Activated CD4-positive, alpha-beta T cell treated with anti-CD3 and anti-CD28 coated beads for 36 hours (primary cell): ENCODE results near the gene HSBP1. TPM values are rescaled to one million over a fixed set of nuclear protein-coding genes. Genes with fewer than 3 reads are reported as not detected.

Experiments used
- ATAC-seq: fragments of 200-7000 bp; cut with Tn5 transposase; one replicate; pipeline ENCODE4 v1.10.0; 2021; ENCODE audit warnings: mild to moderate bottlenecking, moderate library complexity
- CTCF ChIA-PET: fragments of 350-600 bp; sonication (Branson Sonifier 250); formaldehyde crosslinking; loops from one replicate; lab custom pipeline; 2021; ENCODE audit warnings: antibody characterized with exemption; lab: Charles Lee
- POLR2A ChIA-PET: fragments of 350-600 bp; sonication (Branson Sonifier 250); formaldehyde crosslinking; loops from one replicate; lab custom pipeline; 2021; ENCODE audit warnings: antibody characterized with exemption, inconsistent platforms; lab: Charles Lee
- DNase-seq: peaks from one replicate; pipeline ENCODE4 v3.0.0-alpha.2; 2020
- H3K27ac Mint-ChIP-seq: one replicate; pipeline ENCODE4 v1.8.0; 2021; ENCODE audit warnings: mixed read lengths
- H3K27me3 Mint-ChIP-seq: one replicate; pipeline ENCODE4 v1.8.0; 2021; ENCODE audit warnings: mixed read lengths
- H3K36me3 Mint-ChIP-seq: one replicate; pipeline ENCODE4 v1.8.0; 2021; ENCODE audit warnings: low read depth, mixed read lengths
- H3K4me1 Mint-ChIP-seq: one replicate; pipeline ENCODE4 v1.8.0; 2021; ENCODE audit warnings: mixed read lengths
- H3K4me3 Mint-ChIP-seq: one replicate; pipeline ENCODE4 v1.8.0; 2021; ENCODE audit warnings: mild to moderate bottlenecking, moderate library complexity, mixed read lengths
- H3K9me3 Mint-ChIP-seq: one replicate; pipeline ENCODE4 v1.8.0; 2021; ENCODE audit warnings: low read depth, mixed read lengths
- intact Hi-C, 2 experiments: fragments of 100-400 bp; cut with DNase I in 1 of 2; cut with micrococcal nuclease in 1 of 2; formaldehyde crosslinking; loops; one replicate each; pipeline versions ENCODE4 v1.14.2 to v1.15.1; 2022 to 2024; cut with DNase I, micrococcal nuclease
- total RNA-seq, 2 experiments: library from RNA; stranded (reverse); gene quantifications; one replicate each; pipeline ENCODE4 v1.2.3, GENCODE V29; 2021

The HSBP1 gene
- total RNA-seq, 2 experiments from 2014 or later = 73.1 to 80.7 TPM

DNA sequence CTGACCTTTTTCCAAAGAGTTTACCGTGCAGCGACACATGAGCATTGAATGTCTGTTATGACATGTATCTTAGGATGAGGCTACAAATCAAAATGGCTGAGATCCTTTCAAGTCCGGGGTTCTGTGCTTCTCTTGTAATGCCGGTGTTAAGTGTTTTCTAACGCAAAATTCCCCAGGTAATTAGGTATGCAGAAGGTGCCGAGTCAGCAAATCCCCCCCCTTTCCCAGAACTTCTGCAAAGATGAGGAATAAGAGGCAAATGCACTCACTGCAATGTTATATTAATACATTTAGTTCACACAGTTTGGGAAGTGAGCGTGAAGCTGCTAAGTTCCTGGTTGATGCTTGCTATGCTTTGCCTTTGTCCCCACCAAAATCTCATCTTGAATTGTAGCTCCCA is 54.9 kb downstream of the HSBP1 start:
- intact Hi-C loops = no loop called here
- no peaks in the 10 kb centered on the region for H3K4me1 Mint-ChIP-seq
- DNase-seq = no peak
- POLR2A ChIA-PET = no interaction called here
- H3K9me3 Mint-ChIP-seq = peaks cover 2% of the 10 kb centered on the region
- peaks cover 7% of the 10 kb centered on the region for H3K27me3 Mint-ChIP-seq
- H3K4me3 Mint-ChIP-seq = no peak overlapping the region
- CTCF ChIA-PET = interaction anchor here (0.7 kb wide), 1 partner anchor 65 kb away, joined by 3 read pairs; no protein-coding TSS in a partner anchor
- no peak for ATAC-seq
- H3K27ac Mint-ChIP-seq = no peak overlapping the region
- H3K36me3 Mint-ChIP-seq = no peaks in the 10 kb centered on the region

DNA sequence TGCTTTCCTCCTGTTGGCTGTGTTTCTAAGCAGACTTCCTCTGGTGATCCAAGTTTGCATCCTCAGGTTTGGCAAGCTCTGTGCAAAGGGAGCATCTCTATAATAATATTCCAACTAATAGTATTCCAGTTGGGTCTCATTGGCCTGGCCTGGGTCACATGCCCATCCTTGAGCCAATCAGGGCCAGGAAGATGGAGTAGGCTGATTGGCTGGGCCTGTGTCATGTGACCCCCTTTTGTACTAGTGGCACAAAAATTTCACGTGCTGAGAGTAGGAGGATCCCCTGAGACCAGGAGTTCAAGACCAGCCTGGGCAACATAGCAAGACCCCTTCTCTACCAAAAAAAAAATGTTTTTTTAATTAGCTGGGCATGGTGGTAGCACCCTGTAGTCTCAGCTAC is 55.9 kb downstream of the HSBP1 start:
- H3K9me3 Mint-ChIP-seq = peaks cover 2% of the 10 kb centered on the region
- H3K4me3 Mint-ChIP-seq = no peak overlapping the region
- peaks cover 14% of the 10 kb centered on the region for H3K27me3 Mint-ChIP-seq
- DNase-seq = no peak
- ChIA-PET POLR2A (no interaction called here), CTCF (interaction anchor here (0.7 kb wide), 1 partner anchor 64 kb away, joined by 3 read pairs; no protein-coding TSS in a partner anchor)
- H3K4me1 Mint-ChIP-seq = no peaks in the 10 kb centered on the region
- H3K27ac Mint-ChIP-seq = no peak overlapping the region
- H3K36me3 Mint-ChIP-seq = no peaks in the 10 kb centered on the region
- intact Hi-C loops = no loop called here
- no peak for ATAC-seq

Other genes with a start within 250 kb of the HSBP1 start
- 1 to 10 TPM; 3.3 to 3.8 TPM for gene MLYCD, start 91.1 kb downstream of the HSBP1 start, total RNA-seq
- gene OSGIN1, start 145.3 kb downstream of the HSBP1 start, total RNA-seq = 1 to 10 TPM in 1 of 2 experiments, under 1 TPM in 1; 0.75 to 1.0 TPM
- not detected for gene NECAB2, start 160.3 kb downstream of the HSBP1 start, total RNA-seq
- not detected for gene SLC38A8, start 234.8 kb downstream of the HSBP1 start, total RNA-seq